ENCODE data around the gene STUB1.

STUB1 gene

DNA sequence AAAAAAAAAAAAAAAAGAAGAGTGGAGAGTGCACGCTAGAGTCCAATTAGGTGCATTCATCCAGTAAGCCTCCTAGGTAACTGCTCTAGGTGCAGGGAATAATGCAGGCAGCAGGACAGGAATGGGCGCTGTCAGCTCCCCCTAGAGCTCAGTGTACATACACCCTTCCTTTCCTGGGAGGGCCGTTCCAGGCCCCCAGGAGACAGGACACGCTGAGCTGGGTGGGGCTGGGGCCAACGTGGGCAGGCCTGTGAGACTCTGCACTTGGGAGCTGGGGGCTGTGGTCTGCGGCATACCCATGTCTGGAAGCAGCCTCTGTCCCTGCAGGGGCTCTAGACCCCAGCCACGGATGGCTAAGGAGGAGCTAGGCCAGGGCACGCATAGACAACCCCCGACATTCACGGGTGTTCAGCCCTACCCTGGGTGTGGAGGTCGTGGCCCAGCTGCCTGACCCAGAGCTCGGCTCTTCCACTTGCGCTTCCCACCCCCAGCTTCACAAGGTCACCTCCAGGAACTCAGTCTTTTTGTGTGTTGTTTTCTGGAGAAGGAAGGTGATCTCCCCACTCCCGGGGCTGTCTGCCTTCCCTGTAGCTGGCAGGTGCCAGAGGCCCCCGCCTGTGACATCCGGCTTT is 39.7 kb downstream of the STUB1 start:
- peaks cover 10% of the 10 kb centered on the region for H3K27me3 ChIP-seq (ENCODE audit: control insufficient read depth, insufficient read depth, low read length)
- H3K9ac ChIP-seq (ENCODE audit: low read length), result peak overlapping the region; percentile 70
- H3K4me3 ChIP-seq (ENCODE audit: low read length), result peak overlapping the region; percentile 92
- H3K36me3 ChIP-seq (ENCODE audit: control insufficient read depth, insufficient read depth, low read length), result no peaks in the 10 kb centered on the region
- H3K27ac ChIP-seq (ENCODE audit: low read depth, low read length), result peak overlapping the region; percentile 87
- H3K4me1 ChIP-seq (ENCODE audit: control insufficient read depth, insufficient read depth, low read length), result peaks cover 15% of the 10 kb centered on the region

DNA sequence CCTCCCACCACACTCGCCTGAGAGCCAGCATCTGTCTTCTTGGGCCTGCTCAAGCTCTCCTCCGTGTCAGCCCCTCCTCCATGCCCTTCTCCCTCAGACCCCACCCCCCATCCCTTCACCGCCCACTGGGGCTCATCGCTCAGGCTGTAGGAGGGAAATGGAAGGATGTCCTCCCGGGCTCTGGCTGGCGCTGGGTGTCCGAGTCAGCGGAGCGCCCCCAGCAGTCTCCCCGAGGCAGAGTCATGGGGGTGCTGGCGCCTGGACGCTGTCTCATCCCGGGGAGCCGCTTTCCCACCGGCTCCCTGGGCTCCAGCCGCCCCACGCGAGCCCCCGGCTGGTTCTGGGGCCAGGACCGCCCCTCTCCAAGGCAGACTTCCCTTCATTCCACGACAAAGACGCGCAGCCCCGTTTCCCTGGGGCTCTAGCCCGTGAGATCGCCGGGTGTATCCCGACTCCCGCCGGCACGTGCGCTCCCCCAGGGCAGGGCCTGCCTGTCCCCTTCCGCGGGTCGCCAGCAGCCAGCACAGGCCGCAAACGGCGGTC is 40.3 kb downstream of the STUB1 start:
- Histone ChIP-seq H3K36me3 (ENCODE audit: control insufficient read depth, insufficient read depth, low read length) (no peaks in the 10 kb centered on the region), H3K27ac (ENCODE audit: low read depth, low read length) (peak overlapping the region; percentile 87), H3K4me1 (ENCODE audit: control insufficient read depth, insufficient read depth, low read length) (peaks cover 15% of the 10 kb centered on the region), H3K4me3 (ENCODE audit: low read length) (peak overlapping the region; percentile 92), H3K27me3 (ENCODE audit: control insufficient read depth, insufficient read depth, low read length) (peaks cover 13% of the 10 kb centered on the region), H3K9ac (ENCODE audit: low read length) (peak overlapping the region; percentile 70)

DNA sequence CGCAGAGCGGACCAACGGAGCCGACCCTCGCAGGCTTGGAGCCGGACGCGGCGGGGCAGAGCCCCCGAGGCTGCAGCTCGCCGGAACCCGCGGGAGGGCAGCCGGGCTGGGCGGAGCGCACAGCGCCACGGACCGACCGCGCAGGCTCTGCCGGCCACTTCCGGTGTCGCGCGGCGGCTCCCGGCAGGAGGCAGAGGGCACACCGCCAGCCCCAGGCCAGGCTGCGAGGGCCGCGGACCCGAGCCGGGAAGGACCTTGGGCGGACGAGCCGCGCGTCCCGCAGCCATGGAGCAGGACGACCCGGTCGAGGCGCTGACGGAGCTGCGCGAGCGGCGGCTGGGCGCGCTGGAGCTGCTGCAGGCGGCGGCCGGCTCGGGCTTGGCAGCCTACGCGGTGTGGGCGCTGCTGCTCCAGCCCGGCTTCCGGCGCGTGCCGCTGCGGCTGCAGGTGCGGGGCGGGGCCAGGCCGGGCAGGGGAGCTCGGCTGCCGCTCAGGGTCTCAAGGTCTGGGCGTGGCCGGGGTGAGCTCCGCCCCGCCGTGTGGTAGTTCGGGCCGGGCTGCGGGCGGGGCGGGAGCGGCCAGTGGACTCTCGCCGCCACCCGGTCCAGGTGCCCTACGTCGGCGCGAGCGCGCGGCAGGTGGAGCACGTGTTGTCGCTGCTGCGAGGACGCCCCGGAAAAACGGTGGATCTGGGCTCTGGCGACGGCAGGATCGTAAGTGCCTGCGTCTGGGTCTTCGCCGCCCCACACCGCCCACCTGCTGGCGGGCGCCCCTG is 41.0 kb downstream of the STUB1 start, which contains the start of gene ANTKMT:
TSS of gene ANTKMT (plus strand) at position 157 of the 775 bp plus-strand sequence. CDS start at position 286, 129 bp downstream.
- peak within 1 kb of the TSS; percentile 92 for H3K4me3 ChIP-seq (ENCODE audit: low read length)
- peak within 1 kb of the TSS; percentile 70 for H3K9ac ChIP-seq (ENCODE audit: low read length)

DNA sequence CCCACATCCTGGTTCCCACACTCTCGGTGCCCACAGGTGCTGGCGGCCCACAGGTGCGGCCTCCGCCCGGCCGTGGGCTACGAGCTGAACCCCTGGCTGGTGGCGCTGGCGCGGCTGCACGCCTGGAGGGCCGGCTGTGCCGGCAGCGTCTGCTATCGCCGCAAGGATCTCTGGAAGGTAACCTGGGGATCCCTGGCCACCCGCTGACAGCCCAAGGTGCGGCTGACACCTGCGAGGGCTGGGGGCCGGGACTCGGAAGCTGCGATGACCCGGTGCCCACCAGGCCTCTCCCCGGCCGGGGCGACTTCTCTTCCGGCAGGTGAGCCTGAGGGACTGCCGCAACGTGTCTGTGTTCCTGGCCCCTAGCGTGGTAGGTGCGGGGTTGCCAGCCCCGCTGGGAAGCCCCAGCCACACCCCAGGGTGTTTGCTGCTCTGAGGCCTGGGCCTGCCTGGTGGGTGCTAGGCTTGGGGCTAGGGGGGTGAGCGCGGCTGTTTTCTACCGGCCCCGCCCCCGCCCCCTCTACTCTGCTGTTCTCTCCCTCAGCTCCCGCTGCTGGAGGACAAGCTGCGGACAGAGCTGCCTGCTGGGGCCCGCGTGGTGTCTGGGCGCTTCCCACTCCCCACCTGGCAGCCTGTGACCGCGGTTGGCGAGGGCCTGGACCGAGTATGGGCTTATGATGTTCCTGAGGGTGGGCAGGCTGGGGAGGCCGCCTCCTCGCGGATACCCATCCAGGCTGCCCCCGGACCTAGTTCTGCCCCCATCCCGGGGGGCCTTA is 41.7 kb downstream of the STUB1 start:
- Histone ChIP-seq H3K4me1 (ENCODE audit: control insufficient read depth, insufficient read depth, low read length) (peaks cover 8% of the 10 kb centered on the region), H3K36me3 (ENCODE audit: control insufficient read depth, insufficient read depth, low read length) (no peaks in the 10 kb centered on the region), H3K27ac (ENCODE audit: low read depth, low read length) (peak overlapping the region; percentile 87), H3K4me3 (ENCODE audit: low read length) (peak overlapping the region; percentile 92), H3K27me3 (ENCODE audit: control insufficient read depth, insufficient read depth, low read length) (peaks cover 11% of the 10 kb centered on the region), H3K9ac (ENCODE audit: low read length) (no peak overlapping the region)

More for the DNA sequence above, 41.0 kb downstream of the STUB1 start, which contains the start of gene ANTKMT:
- Histone ChIP-seq H3K4me1 (ENCODE audit: control insufficient read depth, insufficient read depth, low read length) (peaks cover 10% of the 10 kb centered on the region), H3K36me3 (ENCODE audit: control insufficient read depth, insufficient read depth, low read length) (no peaks in the 10 kb centered on the region), H3K27me3 (ENCODE audit: control insufficient read depth, insufficient read depth, low read length) (peaks cover 11% of the 10 kb centered on the region), H3K27ac (ENCODE audit: low read depth, low read length) (peak within 1 kb of the TSS; percentile 87)

DNA sequence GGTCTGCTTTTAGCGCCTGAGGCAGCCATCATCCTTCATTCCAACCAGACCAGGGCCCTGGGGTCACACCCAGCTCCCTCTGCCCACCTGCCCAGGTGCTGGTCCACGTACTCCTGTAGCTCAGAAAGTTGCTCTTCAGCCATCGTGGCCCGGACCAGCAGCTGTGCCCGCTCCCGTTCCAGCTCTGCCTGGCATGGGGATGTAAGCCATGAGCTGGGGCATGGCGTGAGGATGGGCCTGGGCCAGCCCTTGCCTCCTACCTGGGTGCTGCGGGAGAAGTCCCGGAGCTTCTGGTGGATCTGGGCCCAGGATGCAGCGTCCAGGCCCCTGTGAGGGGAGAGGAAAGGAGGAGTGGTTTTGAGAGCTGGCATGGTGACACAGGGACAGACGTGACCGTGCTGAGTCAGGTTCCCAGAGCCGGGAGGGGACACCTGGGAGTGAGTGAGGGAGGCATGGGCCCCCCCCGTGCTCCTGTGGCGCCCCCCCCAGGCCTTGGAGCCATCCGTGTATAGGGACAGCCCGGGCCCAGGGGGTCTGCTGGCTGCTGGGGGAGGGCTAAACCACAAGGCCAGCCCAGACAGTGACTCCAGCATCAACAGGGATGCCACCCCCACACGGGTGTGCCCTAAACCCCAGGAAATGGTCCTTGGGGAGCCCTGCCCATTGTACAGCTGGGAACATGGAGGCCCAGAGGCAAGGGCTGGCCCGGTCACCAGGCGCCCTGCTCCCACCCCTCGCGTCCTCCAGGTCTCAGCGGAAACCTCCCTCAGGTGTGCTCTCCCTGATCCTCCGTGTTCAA is 42.8 kb downstream of the STUB1 start:
- peaks cover 17% of the 10 kb centered on the region for H3K27me3 ChIP-seq (ENCODE audit: control insufficient read depth, insufficient read depth, low read length)
- peaks cover 8% of the 10 kb centered on the region for H3K4me1 ChIP-seq (ENCODE audit: control insufficient read depth, insufficient read depth, low read length)
- H3K4me3 ChIP-seq (ENCODE audit: low read length), result no peak overlapping the region
- no peak overlapping the region for H3K9ac ChIP-seq (ENCODE audit: low read length)
- H3K36me3 ChIP-seq (ENCODE audit: control insufficient read depth, insufficient read depth, low read length), result no peaks in the 10 kb centered on the region
- H3K27ac ChIP-seq (ENCODE audit: low read depth, low read length), result no peak overlapping the region

DNA sequence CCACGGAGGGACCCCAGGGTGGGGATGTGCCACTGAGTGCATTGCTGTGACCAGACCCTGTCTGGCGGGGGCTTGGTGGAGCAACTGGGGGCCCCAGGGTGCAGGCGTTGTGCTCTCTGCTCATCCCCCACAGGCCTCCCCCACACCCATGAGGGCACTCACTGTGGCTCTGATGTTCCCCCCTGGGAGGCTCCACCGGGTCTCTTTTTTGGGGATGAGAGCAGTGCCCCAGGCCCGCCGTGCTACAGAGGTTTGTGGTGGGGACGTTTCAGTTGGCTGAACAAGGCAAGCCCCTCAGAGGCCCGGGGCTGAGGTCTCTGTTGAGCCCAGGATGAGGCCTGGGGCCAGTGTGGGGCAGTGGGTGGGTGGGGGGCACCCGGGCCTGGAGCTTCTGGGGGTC is 43.5 kb downstream of the STUB1 start:
- H3K27me3 ChIP-seq (ENCODE audit: control insufficient read depth, insufficient read depth, low read length), result peaks cover 17% of the 10 kb centered on the region
- peaks cover 8% of the 10 kb centered on the region for H3K4me1 ChIP-seq (ENCODE audit: control insufficient read depth, insufficient read depth, low read length)
- no peak overlapping the region for H3K27ac ChIP-seq (ENCODE audit: low read depth, low read length)
- H3K4me3 ChIP-seq (ENCODE audit: low read length), result no peak overlapping the region
- no peak overlapping the region for H3K9ac ChIP-seq (ENCODE audit: low read length)
- no peaks in the 10 kb centered on the region for H3K36me3 ChIP-seq (ENCODE audit: control insufficient read depth, insufficient read depth, low read length)

DNA sequence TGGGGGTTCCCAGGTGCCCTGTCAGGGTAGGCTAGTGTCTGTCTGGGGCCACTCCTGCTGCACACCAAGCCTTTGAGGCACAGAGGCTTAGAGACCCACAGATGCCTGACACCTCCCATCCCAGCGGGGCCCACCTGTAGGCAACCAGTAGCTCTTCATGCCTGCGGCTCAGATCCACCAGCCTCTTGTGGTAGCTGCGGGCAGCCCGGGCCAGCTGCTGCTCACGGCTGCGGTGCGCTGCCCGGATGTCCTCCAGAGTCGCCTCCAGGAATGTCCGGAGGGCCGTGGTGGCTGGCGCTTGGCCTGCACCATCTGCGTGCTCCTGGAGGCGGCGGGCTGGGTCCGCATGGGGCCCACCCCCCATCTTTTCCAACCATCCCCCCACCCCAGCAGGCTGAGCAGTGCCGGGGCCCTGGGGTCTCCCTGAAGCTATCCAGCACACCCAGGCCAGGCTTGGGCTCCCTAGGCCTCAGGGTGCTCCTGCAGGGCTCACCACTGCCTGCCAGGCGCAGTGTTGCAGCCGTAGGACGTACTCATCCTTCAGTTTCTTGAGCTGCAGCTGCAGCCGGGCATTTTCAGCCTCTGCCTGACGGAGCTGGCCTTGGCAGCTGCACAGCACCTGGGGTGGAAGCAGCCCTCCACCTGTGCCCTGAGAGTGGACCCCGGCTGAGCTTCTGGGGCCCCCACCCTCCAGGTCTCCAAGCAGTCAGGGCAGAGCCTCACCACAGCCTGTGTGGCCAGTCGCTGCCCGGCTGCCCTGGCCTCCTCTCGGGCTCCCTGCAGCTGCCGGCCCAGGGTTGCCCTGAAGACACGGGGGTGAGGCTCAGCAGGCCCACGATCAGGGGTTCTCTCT is 44.2 kb downstream of the STUB1 start:
- H3K27me3 ChIP-seq (ENCODE audit: control insufficient read depth, insufficient read depth, low read length), result peaks cover 17% of the 10 kb centered on the region
- no peak overlapping the region for H3K4me3 ChIP-seq (ENCODE audit: low read length)
- H3K4me1 ChIP-seq (ENCODE audit: control insufficient read depth, insufficient read depth, low read length), result peaks cover 8% of the 10 kb centered on the region
- no peaks in the 10 kb centered on the region for H3K36me3 ChIP-seq (ENCODE audit: control insufficient read depth, insufficient read depth, low read length)
- no peak overlapping the region for H3K9ac ChIP-seq (ENCODE audit: low read length)
- H3K27ac ChIP-seq (ENCODE audit: low read depth, low read length), result no peak overlapping the region

DNA sequence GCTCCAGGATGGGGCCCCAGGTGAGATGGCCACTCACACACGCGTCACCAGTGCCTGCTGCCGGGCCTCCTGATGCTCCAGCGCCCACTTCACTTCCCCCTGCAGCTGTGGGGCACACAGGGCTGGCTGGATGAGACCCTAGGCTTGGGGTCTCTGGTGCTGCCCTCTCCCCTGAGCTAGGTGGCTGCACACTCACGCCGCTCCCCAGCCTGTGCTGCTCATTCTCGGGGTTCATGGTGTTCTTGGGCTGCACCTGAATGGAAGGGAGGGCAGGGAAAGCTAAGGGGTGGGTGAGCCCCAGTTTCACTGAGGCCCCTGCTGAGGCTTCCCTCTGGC is 44.8 kb downstream of the STUB1 start:
- Histone ChIP-seq H3K4me1 (ENCODE audit: control insufficient read depth, insufficient read depth, low read length) (peaks cover 4% of the 10 kb centered on the region), H3K27ac (ENCODE audit: low read depth, low read length) (no peak overlapping the region), H3K4me3 (ENCODE audit: low read length) (no peak overlapping the region), H3K36me3 (ENCODE audit: control insufficient read depth, insufficient read depth, low read length) (no peaks in the 10 kb centered on the region), H3K9ac (ENCODE audit: low read length) (no peak overlapping the region), H3K27me3 (ENCODE audit: control insufficient read depth, insufficient read depth, low read length) (peaks cover 17% of the 10 kb centered on the region)

DNA sequence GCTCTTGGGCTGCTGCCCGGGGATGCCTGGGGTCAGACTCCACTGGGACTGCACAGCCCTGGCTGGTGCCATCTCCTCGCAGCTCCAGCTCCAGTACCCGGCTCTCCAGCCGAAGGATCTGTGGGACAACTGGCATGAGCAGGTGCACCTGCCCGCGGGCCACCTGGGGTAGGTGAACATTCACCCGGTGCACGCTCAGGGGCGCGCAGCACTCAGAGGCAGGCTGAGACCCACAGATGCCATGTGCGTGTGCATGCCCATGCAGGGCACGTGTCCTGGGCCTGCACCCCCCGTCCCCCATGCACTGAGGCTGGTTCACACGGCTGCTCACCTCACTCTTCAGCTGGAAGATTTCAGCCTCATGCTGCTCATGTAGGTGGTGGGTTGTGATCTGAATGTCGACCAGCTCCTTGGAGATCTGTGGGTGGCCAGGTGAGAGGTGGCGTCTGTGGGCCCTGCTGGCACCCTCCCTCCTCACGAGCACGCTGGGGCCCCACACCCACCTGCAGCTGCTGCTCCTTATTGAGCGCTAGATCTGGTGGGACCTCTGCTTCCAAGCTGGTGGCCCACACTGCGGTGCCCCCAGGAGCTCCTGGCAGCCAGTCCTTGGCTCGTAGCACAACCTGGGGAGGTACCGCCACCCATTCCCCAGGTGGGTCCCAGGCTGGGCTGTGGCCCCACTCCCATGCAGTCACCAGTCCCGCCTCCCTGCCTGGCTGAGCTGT is 45.4 kb downstream of the STUB1 start:
- Histone ChIP-seq H3K4me1 (ENCODE audit: control insufficient read depth, insufficient read depth, low read length) (no peaks in the 10 kb centered on the region), H3K36me3 (ENCODE audit: control insufficient read depth, insufficient read depth, low read length) (no peaks in the 10 kb centered on the region), H3K9ac (ENCODE audit: low read length) (no peak overlapping the region), H3K27me3 (ENCODE audit: control insufficient read depth, insufficient read depth, low read length) (peaks cover 17% of the 10 kb centered on the region), H3K27ac (ENCODE audit: low read depth, low read length) (no peak overlapping the region), H3K4me3 (ENCODE audit: low read length) (peak overlapping the region; percentile 40)

DNA sequence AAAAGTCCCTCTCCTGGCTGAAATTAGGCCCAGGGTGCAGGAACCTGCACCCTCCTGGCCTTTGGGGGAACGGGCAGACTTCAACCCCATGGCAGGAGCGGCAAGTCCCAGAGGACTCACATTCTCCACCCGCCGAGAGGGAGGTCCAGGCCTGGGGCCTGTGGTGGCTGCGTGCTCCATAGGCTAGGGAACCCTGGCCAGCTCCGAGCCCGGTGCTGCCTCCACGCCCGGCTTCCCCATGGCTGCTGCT is 45.9 kb downstream of the STUB1 start:
- H3K36me3 ChIP-seq (ENCODE audit: control insufficient read depth, insufficient read depth, low read length), result no peaks in the 10 kb centered on the region
- no peak overlapping the region for H3K27ac ChIP-seq (ENCODE audit: low read depth, low read length)
- H3K4me1 ChIP-seq (ENCODE audit: control insufficient read depth, insufficient read depth, low read length), result no peaks in the 10 kb centered on the region
- peaks cover 17% of the 10 kb centered on the region for H3K27me3 ChIP-seq (ENCODE audit: control insufficient read depth, insufficient read depth, low read length)
- peak overlapping the region; percentile 40 for H3K4me3 ChIP-seq (ENCODE audit: low read length)
- H3K9ac ChIP-seq (ENCODE audit: low read length), result no peak overlapping the region

Data from rectal smooth muscle tissue (tissue), 1 donor.